Mucosa of rectum (tissue), 2 donors: ENCODE data around the gene RAD18.

Source experiments
- H3K27ac ChIP-seq, 2 donors: one replicate each; pipeline ENCODE4 v1.7.0; 2013; ENCODE audit warnings: inconsistent platforms in 2 of 2, low read depth in 2 of 2, low read length in 2 of 2
- H3K27me3 ChIP-seq, 2 donors: one replicate each; pipeline ENCODE4 v1.7.0; 2013; ENCODE audit warnings: low read length in 2 of 2; ENCODE audit not compliant: control insufficient read depth in 2 of 2, insufficient read depth in 2 of 2
- H3K36me3 ChIP-seq, 2 donors: one replicate each; pipeline ENCODE4 v1.7.0; 2013; ENCODE audit warnings: low read length in 2 of 2; ENCODE audit not compliant: control insufficient read depth in 2 of 2, insufficient read depth in 2 of 2
- H3K4me1 ChIP-seq, 2 donors: one replicate each; pipeline ENCODE4 v1.7.0; 2013; ENCODE audit warnings: low read length in 2 of 2, mild to moderate bottlenecking in 1 of 2; ENCODE audit not compliant: control insufficient read depth in 2 of 2, insufficient read depth in 2 of 2
- H3K4me3 ChIP-seq, 2 donors: one replicate each; pipeline ENCODE4 v1.7.0; 2013; ENCODE audit warnings: low read length in 2 of 2
- H3K9ac ChIP-seq, 2 donors: one replicate each; pipeline ENCODE4 v1.7.0; 2013; ENCODE audit warnings: low read length in 2 of 2, low read depth in 1 of 2, mild to moderate bottlenecking in 1 of 2
- H3K9me3 ChIP-seq, 2 donors: one replicate each; pipeline ENCODE4 v1.7.0; 2013; ENCODE audit warnings: low read length in 2 of 2; ENCODE audit not compliant: control insufficient read depth in 2 of 2
- donor health status: healthy.
- donor health status: Normal muscosa, but diverticular disease.

Gene RAD18

GRCh38 chr3:8869613-8870012, 93.7 kb downstream of the RAD18 start:
- Histone ChIP-seq H3K4me3 (no peak overlapping the region), H3K27me3 (no peaks in the 10 kb centered on the region), H3K36me3 (no peaks in the 10 kb centered on the region), H3K4me1 (no peaks in the 10 kb centered on the region), H3K9ac (no peak overlapping the region), H3K27ac (no peak overlapping the region), H3K9me3 (no peaks in the 10 kb centered on the region)

- H3K9ac ChIP-seq = no peak overlapping the region
- no peaks in the 10 kb centered on the region for H3K27me3 ChIP-seq
- no peaks in the 10 kb centered on the region for H3K9me3 ChIP-seq
- no peaks in the 10 kb centered on the region for H3K36me3 ChIP-seq
- no peaks in the 10 kb centered on the region for H3K4me1 ChIP-seq
- H3K4me3 ChIP-seq = no peak overlapping the region
- H3K27ac ChIP-seq = no peak overlapping the region
These were observed 94.3 kb downstream of the RAD18 start for GRCh38 chr3:8868996-8869395.

GRCh38 chr3:8867646-8868045, 95.6 kb downstream of the RAD18 start:
- Histone ChIP-seq H3K36me3 (no peaks in the 10 kb centered on the region), H3K9ac (no peak overlapping the region), H3K9me3 (no peaks in the 10 kb centered on the region), H3K4me1 (no peaks in the 10 kb centered on the region), H3K27ac (no peak overlapping the region), H3K27me3 (no peaks in the 10 kb centered on the region), H3K4me3 (no peak overlapping the region)

GRCh38 chr3:8865697-8866096, 97.6 kb downstream of the RAD18 start:
- no peak overlapping the region for H3K27ac ChIP-seq
- H3K4me1 ChIP-seq = no peaks in the 10 kb centered on the region
- no peak overlapping the region for H3K4me3 ChIP-seq

GRCh38 chr3:8864402-8865350, 98.6 kb downstream of the RAD18 start:
- Histone ChIP-seq H3K27ac (no peak overlapping the region), H3K9ac (no peak overlapping the region), H3K4me1 (no peaks in the 10 kb centered on the region), H3K27me3 (no peaks in the 10 kb centered on the region), H3K9me3 (no peaks in the 10 kb centered on the region), H3K36me3 (no peaks in the 10 kb centered on the region), H3K4me3 (no peak overlapping the region)

More at GRCh38 chr3:8865697-8866096, 97.6 kb downstream of the RAD18 start:
- Histone ChIP-seq H3K9ac (no peak overlapping the region), H3K27me3 (no peaks in the 10 kb centered on the region), H3K36me3 (no peaks in the 10 kb centered on the region), H3K9me3 (no peaks in the 10 kb centered on the region)

GRCh38 chr3:8863891-8864290, 99.4 kb downstream of the RAD18 start:
- H3K27ac ChIP-seq = no peak overlapping the region
- no peaks in the 10 kb centered on the region for H3K4me1 ChIP-seq
- H3K9ac ChIP-seq = no peak overlapping the region
- H3K4me3 ChIP-seq = no peak overlapping the region
- H3K9me3 ChIP-seq = no peaks in the 10 kb centered on the region
- H3K36me3 ChIP-seq = no peaks in the 10 kb centered on the region
- no peaks in the 10 kb centered on the region for H3K27me3 ChIP-seq

GRCh38 chr3:8857720-8858367, 105.4 kb downstream of the RAD18 start:
- no peak overlapping the region for H3K27ac ChIP-seq
- H3K4me1 ChIP-seq = no peaks in the 10 kb centered on the region
- H3K4me3 ChIP-seq = no peak overlapping the region
- no peaks in the 10 kb centered on the region for H3K27me3 ChIP-seq
- H3K9ac ChIP-seq = no peak overlapping the region
- H3K36me3 ChIP-seq = no peaks in the 10 kb centered on the region
- no peaks in the 10 kb centered on the region for H3K9me3 ChIP-seq

GRCh38 chr3:8856721-8857120, 106.6 kb downstream of the RAD18 start:
- H3K9me3 ChIP-seq = no peaks in the 10 kb centered on the region
- no peaks in the 10 kb centered on the region for H3K36me3 ChIP-seq
- no peak overlapping the region for H3K27ac ChIP-seq
- H3K4me3 ChIP-seq = no peak overlapping the region
- no peaks in the 10 kb centered on the region for H3K27me3 ChIP-seq
- H3K4me1 ChIP-seq = no peaks in the 10 kb centered on the region
- no peak overlapping the region for H3K9ac ChIP-seq

GRCh38 chr3:8856071-8856470, 107.2 kb downstream of the RAD18 start:
- Histone ChIP-seq H3K9me3 (no peaks in the 10 kb centered on the region), H3K36me3 (no peaks in the 10 kb centered on the region)

GRCh38 chr3:8854656-8855055, 108.6 kb downstream of the RAD18 start:
- H3K4me3 ChIP-seq = no peak overlapping the region
- no peaks in the 10 kb centered on the region for H3K36me3 ChIP-seq
- H3K9me3 ChIP-seq = no peaks in the 10 kb centered on the region
- no peaks in the 10 kb centered on the region for H3K4me1 ChIP-seq
- no peak overlapping the region for H3K9ac ChIP-seq
- H3K27me3 ChIP-seq = no peaks in the 10 kb centered on the region
- H3K27ac ChIP-seq = no peak overlapping the region

More at GRCh38 chr3:8856071-8856470, 107.2 kb downstream of the RAD18 start:
- Histone ChIP-seq H3K9ac (no peak overlapping the region), H3K4me3 (no peak overlapping the region), H3K27me3 (no peaks in the 10 kb centered on the region), H3K4me1 (no peaks in the 10 kb centered on the region), H3K27ac (no peak overlapping the region)
